Right lobe of liver (tissue), 4 donors: ENCODE measurements around the gene MACROD2.

Experiments used
- CTCF ChIP-seq, 4 donors: fragments of 200-600 bp in 3 of 4; fragments of 450-650 bp in 1 of 4; IDR thresholded peaks; one replicate each; pipeline versions ENCODE4 v1.5.1 to v1.8.0; 2016 to 2022; ENCODE audit warnings: antibody characterized with exemption in 4 of 4, mild to moderate bottlenecking in 2 of 4
- POLR2A ChIP-seq: fragments of 450-650 bp; IDR thresholded peaks from one replicate; pipeline ENCODE4 v1.6.1; 2017; ENCODE audit warnings: antibody characterized with exemption, mild to moderate bottlenecking
- donor health status: DM: no; HTN: no; CAD: no.
- donor health status: DM: no; HTN: no; CAD: no.
- donor health status: DM: no; HTN: yes; CAD: no.

GRCh38 chr20:14432085-14432484 is 436.8 kb downstream of the MACROD2 start:
- TF ChIP-seq POLR2A (no peak), CTCF (IDR thresholded peaks at IDR 0.05) (no peak)
